SK-N-SH treated with all-trans-retinoic acid at 6 μM for 48 hours (cell line): Measurements from ENCODE around the gene KCNH4.

Experiments used
- CSRNP3 ChIP-seq: fragments of 250-450 bp; sonication (Bioruptor Pico); IDR thresholded peaks from 2 replicates; pipeline ENCODE4 v1.5.1; 2021; ENCODE audit warnings: mild to moderate bottlenecking, moderate library complexity
- RARB ChIP-seq: fragments of 250-450 bp; sonication (Bioruptor Pico); IDR thresholded peaks from 2 replicates; pipeline ENCODE4 v1.8.0; 2021; ENCODE audit warnings: mild to moderate bottlenecking, moderate library complexity

DNA sequence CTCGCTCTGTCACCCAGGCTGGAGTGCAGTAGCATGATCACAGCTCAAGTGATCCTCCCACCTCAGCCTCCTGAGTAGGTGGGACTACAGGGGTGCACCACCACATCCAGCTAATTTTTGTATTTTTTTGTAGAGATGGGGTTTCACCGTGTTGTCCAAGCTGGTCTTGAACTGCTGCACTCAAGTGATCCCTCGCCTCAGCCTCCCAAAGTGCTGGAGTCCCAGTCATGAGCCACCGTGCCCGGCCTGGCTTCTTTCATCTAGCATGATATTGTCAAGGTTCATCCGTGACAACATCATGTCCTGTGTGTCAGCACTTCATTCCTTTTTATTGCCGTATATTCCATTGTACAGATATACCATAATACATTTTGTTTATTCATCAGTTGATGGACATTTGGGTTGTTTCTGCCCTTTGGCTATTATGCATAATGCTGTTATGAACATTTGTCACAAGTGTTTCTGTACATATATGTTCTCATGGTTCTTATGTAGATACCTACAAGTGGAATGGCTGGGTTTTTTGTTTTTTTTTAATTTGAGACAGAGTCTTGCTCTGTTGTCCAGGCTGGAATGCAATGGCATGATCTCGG is 16.7 kb upstream of the KCNH4 start:
- TF ChIP-seq RARB (CRISPR knock-in tag) (no peak), CSRNP3 (CRISPR knock-in tag) (no peak)
